ENCODE measurements around the gene KRT6B. TPM values are rescaled to one million over a fixed set of nuclear protein-coding genes. Genes with fewer than 3 reads are reported as not detected.

Gene KRT6B
- total and polyA plus RNA-seq, 9 of the 15 experiments (the other 6 are each of a cell fraction or from before 2014, with no cell fraction given) = not detected

- FAIRE-seq (no peak), ATAC-seq (no peak), DNase-seq (ENCODE audit: extremely low read depth in 1 of 4, low spot score in 3 of 4) (no peak)
- Histone ChIP-seq H3K27me3 (ENCODE audit: control insufficient read depth in 2 of 2, insufficient read depth in 2 of 2, low read length in 2 of 2) (peaks cover 0 to 29% of the 10 kb centered on the region in 2 experiments; a peak in 3 of 5 replicates), H3K4me1 (replicated peaks in 1 of 2; ENCODE audit: control insufficient read depth in 2 of 2, insufficient read depth in 2 of 2, low read length in 2 of 2) (no peaks in the 10 kb centered on the region), H3K4me3 (no peak overlapping the region), H3K9ac (ENCODE audit: insufficient read depth in 1 of 2, low read depth in 2 of 2, low read length in 2 of 2) (no peak overlapping the region), H3K79me2 (ENCODE audit: control insufficient read depth, insufficient read depth, low read length) (no peaks in the 10 kb centered on the region), H3K27ac (ENCODE audit: extremely low read depth, low read depth, low read length) (no peak overlapping the region), H3K9me1 (ENCODE audit: control insufficient read depth, insufficient read depth, low read length) (peaks cover 3% of the 10 kb centered on the region), H3K9me3 (replicated peaks; ENCODE audit: control insufficient read depth, insufficient read depth, low read depth, low read length) (no peaks in the 10 kb centered on the region), H3K36me3 (ENCODE audit: control insufficient read depth, insufficient read depth, low read length) (no peaks in the 10 kb centered on the region), H2AFZ (ENCODE audit: low read depth, low read length) (no peak overlapping the region), H4K20me1 (replicated peaks; ENCODE audit: control insufficient read depth, insufficient read depth, low read length) (peaks cover 3% of the 10 kb centered on the region; the same call in 1 of the 2 replicates), H3K4me2 (ENCODE audit: insufficient read depth, low read length) (no peak overlapping the region)
- BruUV-seq (replicated peaks) = no TSS peak
- ChIA-PET POLR2A (interaction anchor here (0.7 kb wide), 1 partner anchor 18 kb away, joined by 3 read pairs; no protein-coding TSS in a partner anchor), CTCF (ENCODE audit: low intra/inter-chr PET ratio) (no interaction called here)
- in situ Hi-C loops (cut with MboI) = loop anchor here (10.0 kb wide), 1 partner anchor 762 kb away; the partner anchor contains the start of genes CSAD and ZNF740
- intact Hi-C loops (cut with micrococcal nuclease) = no loop called here
- WGBS (ENCODE audit: insufficient coverage, low coverage, missing lambda C conversion rate) = 3% methylated on average over 6 of the region's 6 CpGs
- no peak for TF ChIP-seq ZNF584 (CRISPR knock-in tag; IDR thresholded peaks at IDR 0.05; ENCODE audit: low read depth)
- no peak for TF ChIP-seq GATAD2A (IDR thresholded peaks at IDR 0.05)
- TF ChIP-seq CEBPG (CRISPR knock-in tag; IDR thresholded peaks at IDR 0.05) = no peak
- TF ChIP-seq CEBPG (tag; conservative IDR thresholded peaks at IDR 0.05 in 1 of 2, IDR thresholded peaks at IDR 0.05 in 1 of 2) = no peak
- no peak for TF ChIP-seq PHF20 (IDR thresholded peaks at IDR 0.05; ENCODE audit: partially characterized antibody)
- TF ChIP-seq EZH2 (IDR thresholded peaks at IDR 0.05; ENCODE audit: borderline replicate concordance, low read depth, low read length) = no peak
- no peak for TF ChIP-seq CLOCK (CRISPR knock-in tag; IDR thresholded peaks at IDR 0.05; ENCODE audit: borderline replicate concordance)
- no peak for TF ChIP-seq ATF1 (CRISPR knock-in tag; IDR thresholded peaks at IDR 0.05)
- no peak for TF ChIP-seq ATF1 (tag; IDR thresholded peaks at IDR 0.05)
- TF ChIP-seq SAFB2 (IDR thresholded peaks at IDR 0.05; ENCODE audit: borderline replicate concordance, low read depth, low read length, severe bottlenecking) = no peak
- no peak for TF ChIP-seq CTCF (IDR thresholded peaks at IDR 0.05 in 2 of 3, conservative IDR thresholded peaks at IDR 0.05 in 1 of 3; ENCODE audit: insufficient read depth in 2 of 3, low read depth in 1 of 3, low read length in 3 of 3)
- no peak for TF ChIP-seq TAL1 (IDR thresholded peaks at IDR 0.05)
- no peak for TF ChIP-seq ZNF224 (CRISPR knock-in tag; IDR thresholded peaks at IDR 0.05)
- TF ChIP-seq ELF2 (CRISPR knock-in tag; IDR thresholded peaks at IDR 0.05) = no peak
- TF ChIP-seq ZNF347 (CRISPR knock-in tag; IDR thresholded peaks at IDR 0.05; ENCODE audit: low read depth) = no peak
Measured at GRCh38 chr12:52423035-52423434, 28.9 kb downstream of the KRT6B start.
